K562 (cell line): ENCODE results near the gene MAU2. TPM values are rescaled to one million over a fixed set of nuclear protein-coding genes. Genes with fewer than 3 reads are reported as not detected.

Experiments used
- COPS2 ChIP-seq: fragments of 450-650 bp; conservative IDR thresholded peaks from 2 replicates; pipeline ENCODE4 v1.6.1; 2016; ENCODE audit warnings: mild to moderate bottlenecking, moderate library complexity
- DLX4 ChIP-seq: fragments of 250-450 bp; sonication (Bioruptor Pico); IDR thresholded peaks from 2 replicates; pipeline ENCODE4 v1.6.1; 2021; ENCODE audit warnings: mild to moderate bottlenecking
- EP300 ChIP-seq: IDR thresholded peaks from 2 replicates; pipeline ENCODE4 v1.6.1; 2012; ENCODE audit warnings: low read length, improper control_type of control experiment
- GATAD2B ChIP-seq: fragments of 450-650 bp; IDR thresholded peaks from 2 replicates; pipeline ENCODE4 v1.6.1; 2017; ENCODE audit warnings: mild to moderate bottlenecking, borderline replicate concordance
- KLF1 ChIP-seq: fragments of 450-650 bp; IDR thresholded peaks from 2 replicates; pipeline ENCODE4 v1.6.1; 2016; ENCODE audit warnings: missing genetic modification characterization, missing compliant biosample characterization
- MAX ChIP-seq: sonication (generic); formaldehyde crosslinking; IDR thresholded peaks from 2 replicates; pipeline ENCODE4 v1.9.0; 2022; ENCODE audit warnings: mild to moderate bottlenecking, missing genetic modification reagents
- MBD2 ChIP-seq: sonication (generic); IDR thresholded peaks from 2 replicates; pipeline ENCODE4 v1.6.1; 2016; ENCODE audit warnings: low read depth, borderline replicate concordance
- POLR3G ChIP-seq: IDR thresholded peaks from 2 replicates; pipeline ENCODE4 v1.6.1; 2011; ENCODE audit not compliant: insufficient read length, insufficient replicate concordance; ENCODE audit errors: extremely low read depth
- RFX1 ChIP-seq: fragments of 450-650 bp; IDR thresholded peaks from 2 replicates; pipeline ENCODE4 v1.6.1; 2016; ENCODE audit warnings: mild to moderate bottlenecking, moderate library complexity
- SLC30A9 ChIP-seq: fragments of 250-450 bp; sonication (Bioruptor Pico); IDR thresholded peaks from 2 replicates; pipeline ENCODE4 v1.8.0; 2022; ENCODE audit warnings: mild to moderate bottlenecking, moderate library complexity
- SREBF1 ChIP-seq: fragments of 150-350 bp; IDR thresholded peaks from 2 replicates; pipeline ENCODE4 v1.6.1; 2014; ENCODE audit warnings: antibody characterized with exemption, low read depth, low read length, borderline replicate concordance
- SRSF7 ChIP-seq: fragments of 200-400 bp; formaldehyde crosslinking; optimal IDR thresholded peaks from 2 replicates; pipeline ENCODE3; 2017; ENCODE audit warnings: mild to moderate bottlenecking, low read depth, low read length
- TCF15 ChIP-seq: fragments of 250-450 bp; sonication (Bioruptor Pico); IDR thresholded peaks from 2 replicates; pipeline ENCODE4 v1.8.0; 2022; ENCODE audit warnings: moderate library complexity, mild to moderate bottlenecking, inconsistent platforms
- TCF3 ChIP-seq: sonication (generic); formaldehyde crosslinking; IDR thresholded peaks from 2 replicates; pipeline ENCODE4 v1.4.0; 2020; ENCODE audit warnings: mild to moderate bottlenecking, missing genetic modification reagents
- TCF7L2 ChIP-seq: fragments of 150-350 bp; IDR thresholded peaks from 2 replicates; pipeline ENCODE4 v1.6.1; 2016; ENCODE audit warnings: low read depth, mild to moderate bottlenecking, low read length, moderate library complexity
- XRCC5 ChIP-seq: fragments of 200-400 bp; formaldehyde crosslinking; IDR thresholded peaks from 2 replicates; pipeline ENCODE4 v1.6.1; 2017; ENCODE audit warnings: low read depth, mild to moderate bottlenecking, low read length
- YY1 ChIP-seq, 3 experiments: IDR thresholded peaks; 2 replicates each; pipeline ENCODE4 v1.6.1; 2011; ENCODE audit warnings: low read length in 2 of 3, mild to moderate bottlenecking in 2 of 3, moderate library complexity in 2 of 3, borderline replicate concordance in 1 of 3, control low read depth in 1 of 3, low read depth in 1 of 3; ENCODE audit not compliant: insufficient read depth in 3 of 3, insufficient replicate concordance in 2 of 3, control insufficient read depth in 1 of 3, insufficient read length in 1 of 3; ENCODE audit errors: extremely low read depth in 1 of 3
- ZNF316 ChIP-seq: fragments of 450-650 bp; IDR thresholded peaks from 2 replicates; pipeline ENCODE4 v1.6.1; 2016
- ZNF511 ChIP-seq: sonication (generic); formaldehyde crosslinking; IDR thresholded peaks from 2 replicates; pipeline ENCODE4 v1.8.0; 2022; ENCODE audit warnings: mild to moderate bottlenecking, missing genetic modification reagents
- ZNF696 ChIP-seq: fragments of 250-450 bp; sonication (Bioruptor Pico); conservative IDR thresholded peaks from 2 replicates; pipeline ENCODE4 v1.4.0; 2020; ENCODE audit warnings: mild to moderate bottlenecking, moderate library complexity
- ZNF75A ChIP-seq: fragments of 450-650 bp; formaldehyde crosslinking; IDR thresholded peaks from 2 replicates; pipeline ENCODE4 v1.4.0; 2020; ENCODE audit warnings: mild to moderate bottlenecking
- polyA plus RNA-seq, 8 experiments: library from polyadenylated mRNA; depleted of rRNA in 4 of 8; stranded (reverse) in 5 of 8; unstranded in 3 of 8; fragments of >200 nt; fragmentation: Nextera tagmentation in 2 of 8; fragmentation: Illumina TruSeq in 1 of 8; extraction: Ambion mirVana in 2 of 8; extraction: Trizol in 1 of 8; gene quantifications; 2 replicates each; pipeline versions ENCODE4 v1.2.1 to v1.2.3, GENCODE V29; 2011 to 2014; ENCODE audit warnings: inconsistent platforms in 1 of 8, missing spikeins in 1 of 8
- total RNA-seq, 7 experiments: library from RNA; depleted of rRNA in 6 of 7; stranded (reverse); fragments of >200 nt in 6 of 7; fragmentation: Illumina TruSeq in 2 of 7; extraction: Trizol in 2 of 7; gene quantifications; 2 replicates each; pipeline versions ENCODE4 v1.2.1 to v1.2.3, GENCODE V29; 2011 to 2021; ENCODE audit warnings: low replicate concordance in 1 of 7

MAU2 gene
- total and polyA plus RNA-seq, 9 of the 15 experiments (the other 6 are each of a cell fraction or from before 2014, with no cell fraction given): 1.2 to 48.1 (median 19.4) TPM

GRCh38 chr19:19404879-19405860 is 84.5 kb downstream of the MAU2 start, which contains the start of gene GATAD2A (continued):
- TF ChIP-seq ZNF316 (0 out of 2 replicates have a peak, but pooled peaks have one; percentile 5), EP300 (no peak), KLF1 (tag) (peak; percentile 99), XRCC5 (peak; percentile 69), MBD2 (peak; percentile 15; the same call in 1 of the 2 replicates), ZNF696 (CRISPR knock-in tag) (no peak), RFX1 (no peak), GATAD2B (peak; percentile 100), TCF15 (no peak), DLX4 (no peak), ZNF75A (CRISPR knock-in tag) (no peak), ZNF511 (CRISPR knock-in tag) (peak; percentile 96; the same call in 1 of the 2 replicates), YY1 (IDR thresholded peaks at IDR 0.05; ENCODE audit: borderline replicate concordance in 1 of 3, control insufficient read depth in 1 of 3, extremely low read depth in 1 of 3, insufficient read depth in 3 of 3, insufficient read length in 1 of 3, insufficient replicate concordance in 2 of 3, low read depth in 1 of 3, low read length in 2 of 3) (peak in 2 of 3 experiments; percentile 14 to 54), COPS2 (no peak), SREBF1 (0 out of 2 replicates have a peak, but pooled peaks have one; percentile 32), POLR3G (no peak), SRSF7 (no peak), SLC30A9 (CRISPR knock-in tag) (no peak), TCF7L2 (0 out of 2 replicates have a peak, but pooled peaks have one; percentile 47), TCF3 (CRISPR knock-in tag) (peak; percentile 58), MAX (CRISPR knock-in tag) (peak; percentile 92)
